H9 (cell line): Measurements from ENCODE around the gene FLT3LG. TPM values are rescaled to one million over a fixed set of nuclear protein-coding genes. Genes with fewer than 3 reads are reported as not detected.

Source experiments
- DNase-seq: peaks from one replicate; pipeline ENCODE4 v3.0.0-alpha.2; 2017
- H2AFZ ChIP-seq: one replicate; pipeline ENCODE4 v1.6.1; 2013; ENCODE audit warnings: mild to moderate bottlenecking, low read length, control low read depth, moderate library complexity
- H2AK5ac ChIP-seq: 2 replicates; pipeline ENCODE4 v1.6.1; 2013; ENCODE audit warnings: low read length, control low read depth, mixed read lengths; ENCODE audit not compliant: insufficient read length
- H2BK120ac ChIP-seq: one replicate; pipeline ENCODE4 v1.6.1; 2013; ENCODE audit warnings: low read depth, mild to moderate bottlenecking, low read length, control low read depth, inconsistent platforms; ENCODE audit not compliant: poor library complexity, severe bottlenecking
- H2BK12ac ChIP-seq: 2 replicates; pipeline ENCODE4 v1.6.1; 2013; ENCODE audit warnings: low read length, control low read depth, mixed read lengths, low read depth; ENCODE audit not compliant: insufficient read length
- H2BK15ac ChIP-seq: 2 replicates; pipeline ENCODE4 v1.6.1; 2013; ENCODE audit warnings: low read depth, low read length, control low read depth
- H2BK20ac ChIP-seq: one replicate; pipeline ENCODE4 v1.6.1; 2013; ENCODE audit warnings: low read depth, mild to moderate bottlenecking, low read length, control low read depth, inconsistent platforms; ENCODE audit not compliant: poor library complexity, severe bottlenecking
- H2BK5ac ChIP-seq: 2 replicates; pipeline ENCODE4 v1.6.1; 2013; ENCODE audit warnings: low read length, control low read depth, mixed read lengths; ENCODE audit not compliant: insufficient read length
- H3K14ac ChIP-seq: 2 replicates; pipeline ENCODE4 v1.6.1; 2013; ENCODE audit warnings: low read length, control low read depth; ENCODE audit not compliant: insufficient read depth
- H3K18ac ChIP-seq: 2 replicates; pipeline ENCODE4 v1.6.1; 2013; ENCODE audit warnings: low read depth, mild to moderate bottlenecking, mixed read lengths, low read length, control low read depth; ENCODE audit not compliant: insufficient read length
- H3K23ac ChIP-seq: 2 replicates; pipeline ENCODE4 v1.6.1; 2013; ENCODE audit warnings: low read length, control low read depth, mixed read lengths, low read depth; ENCODE audit not compliant: insufficient read length
- H3K23me2 ChIP-seq: 2 replicates; pipeline ENCODE4 v1.6.1; 2013; ENCODE audit warnings: low read depth, mild to moderate bottlenecking, mixed read lengths, low read length, control low read depth; ENCODE audit not compliant: insufficient read length, poor library complexity, severe bottlenecking
- H3K27ac ChIP-seq: 2 replicates; pipeline ENCODE4 v1.5.1; 2013; ENCODE audit warnings: low read length, control low read depth, mixed read lengths, low read depth; ENCODE audit not compliant: insufficient read length
- H3K27me3 ChIP-seq: 2 replicates; pipeline ENCODE4 v1.6.1; 2013; ENCODE audit warnings: low read length, control low read depth, inconsistent platforms; ENCODE audit not compliant: insufficient read depth
- H3K4ac ChIP-seq: 2 replicates; pipeline ENCODE4 v1.6.1; 2013; ENCODE audit warnings: low read depth, mild to moderate bottlenecking, control low read depth, inconsistent platforms, low read length, moderate library complexity
- H3K4me1 ChIP-seq: 2 replicates; pipeline ENCODE4 v1.6.1; 2013; ENCODE audit warnings: low read length, control low read depth, inconsistent platforms; ENCODE audit not compliant: insufficient read depth
- H3K4me2 ChIP-seq: 2 replicates; pipeline ENCODE4 v1.6.1; 2013; ENCODE audit warnings: low read length, control low read depth, mixed read lengths; ENCODE audit not compliant: insufficient read length, insufficient read depth
- H3K56ac ChIP-seq: 2 replicates; pipeline ENCODE4 v1.6.1; 2013; ENCODE audit warnings: low read depth, mild to moderate bottlenecking, mixed read lengths, low read length, control low read depth; ENCODE audit not compliant: insufficient read length
- H3K79me1 ChIP-seq: 2 replicates; pipeline ENCODE4 v1.6.1; 2013; ENCODE audit warnings: low read depth, mild to moderate bottlenecking, moderate library complexity, low read length, control low read depth, inconsistent platforms; ENCODE audit not compliant: insufficient read depth, poor library complexity, severe bottlenecking
- H3K79me2 ChIP-seq: 2 replicates; pipeline ENCODE4 v1.6.1; 2013; ENCODE audit warnings: low read length, control low read depth, inconsistent platforms; ENCODE audit not compliant: insufficient read depth
- H3K9ac ChIP-seq: 2 replicates; pipeline ENCODE4 v1.6.1; 2013; ENCODE audit warnings: low read length, control low read depth, mixed read lengths; ENCODE audit not compliant: insufficient read length; ENCODE audit errors: extremely low read depth
- H3K9me3 ChIP-seq: one replicate; pipeline ENCODE4 v1.6.1; 2013; ENCODE audit warnings: low read depth, low read length, inconsistent platforms; ENCODE audit not compliant: control insufficient read depth
- H3T11ph ChIP-seq: one replicate; pipeline ENCODE4 v1.6.1; 2013; ENCODE audit warnings: mild to moderate bottlenecking, low read length, control low read depth, inconsistent platforms
- H4K20me1 ChIP-seq: one replicate; pipeline ENCODE4 v1.6.1; 2013; ENCODE audit not compliant: control insufficient read depth, insufficient read length, insufficient read depth
- H4K5ac ChIP-seq: 2 replicates; pipeline ENCODE4 v1.6.1; 2013; ENCODE audit warnings: low read depth, mild to moderate bottlenecking, mixed read lengths, low read length, control low read depth; ENCODE audit not compliant: insufficient read length
- H4K8ac ChIP-seq: replicated peaks from 2 replicates; pipeline ENCODE4 v1.6.1; 2013; ENCODE audit warnings: low read length, control low read depth, mixed read lengths, low read depth; ENCODE audit not compliant: insufficient read length
- H4K91ac ChIP-seq: 2 replicates; pipeline ENCODE4 v1.6.1; 2013; ENCODE audit warnings: low read depth, mild to moderate bottlenecking, moderate library complexity, mixed read lengths, low read length, control low read depth; ENCODE audit not compliant: insufficient read length
- H3K27ac Mint-ChIP-seq, 3 experiments: 2 replicates in 2 of 3; 3 replicates in 1 of 3; pipeline ENCODE4 v1.8.0; 2020 to 2021; ENCODE audit warnings: mixed read lengths in 3 of 3, mild to moderate bottlenecking in 1 of 3, moderate library complexity in 1 of 3
- H3K27me3 Mint-ChIP-seq: 2 replicates; pipeline ENCODE4 v1.8.0; 2021; ENCODE audit warnings: low read depth, mild to moderate bottlenecking, moderate library complexity, mixed read lengths
- H3K36me3 Mint-ChIP-seq, 3 experiments: 2 replicates in 2 of 3; 3 replicates in 1 of 3; pipeline ENCODE4 v1.8.0; 2020 to 2021; ENCODE audit warnings: low read depth in 3 of 3, mixed read lengths in 3 of 3; ENCODE audit not compliant: insufficient read depth in 1 of 3
- H3K4me1 Mint-ChIP-seq, 2 experiments: 2 replicates each; pipeline ENCODE4 v1.8.0; 2020; ENCODE audit warnings: mixed read lengths in 2 of 2
- H3K4me3 Mint-ChIP-seq, 2 experiments: 2 replicates in 1 of 2; 3 replicates in 1 of 2; pipeline ENCODE4 v1.8.0; 2020 to 2021; ENCODE audit warnings: mild to moderate bottlenecking in 2 of 2, mixed read lengths in 2 of 2, moderate library complexity in 1 of 2
- H3K9me3 Mint-ChIP-seq, 2 experiments: 2 replicates in 1 of 2; 3 replicates in 1 of 2; pipeline ENCODE4 v1.8.0; 2020; ENCODE audit warnings: mild to moderate bottlenecking in 2 of 2, mixed read lengths in 2 of 2, moderate library complexity in 1 of 2
- WGBS: extraction: QIAGEN DNeasy Blood & Tissue Kit; methylation state at CpG from one replicate; pipeline ENCODE4 v1.1.7; 2013; ENCODE audit warnings: missing lambda C conversion rate, low lambda C conversion rate, mixed read lengths; ENCODE audit not compliant: insufficient read length; ENCODE audit errors: extremely low coverage; 5-methylcytosine and 5-hydroxymethylcytosine counted together
- total RNA-seq: library from RNA; stranded (reverse); gene quantifications from 2 replicates; pipeline ENCODE4 v1.2.1, GENCODE V29; 2021
- TF ChIP-seq, protein P1 (sequence below): fragments of 200-600 bp; sonication (generic); conservative IDR thresholded peaks from 3 replicates; pipeline ENCODE4 v1.8.0; 2021; ENCODE audit warnings: antibody characterized with exemption, mild to moderate bottlenecking

Gene FLT3LG
- total RNA-seq, 1 experiment from 2014 or later = 2.1 TPM

- Histone ChIP-seq H3K23me2 (peaks cover 5% of the 10 kb centered on the region), H3T11ph (peak overlapping the region; percentile 37), H2BK12ac (no peak overlapping the region), H2BK20ac (no peak overlapping the region), H3K27ac (peak overlapping the region; percentile 72), H3K4ac (no peak overlapping the region; the same call in 1 of the 2 replicates), H3K9ac (peak overlapping the region; percentile 97), H3K79me2 (no peaks in the 10 kb centered on the region; the same call in 1 of the 2 replicates), H4K5ac (no peak overlapping the region), H3K4me2 (peak overlapping the region; percentile 72), H2AK5ac (no peak overlapping the region), H4K8ac (no peak overlapping the region), H3K23ac (no peak overlapping the region), H4K91ac (peak overlapping the region; percentile 48), H2BK15ac (no peak overlapping the region), H3K4me1 (no peaks in the 10 kb centered on the region), H3K27me3 (no peaks in the 10 kb centered on the region), H3K14ac (peak overlapping the region; percentile 90), H2AFZ (no peak overlapping the region), H2BK5ac (peak overlapping the region; percentile 69), H3K18ac (peak overlapping the region; percentile 94), H2BK120ac (no peak overlapping the region), H3K79me1 (peaks cover 7% of the 10 kb centered on the region), H3K56ac (no peak overlapping the region), H3K9me3 (no peaks in the 10 kb centered on the region), H4K20me1 (no peaks in the 10 kb centered on the region)
- Mint-ChIP-seq H3K27ac (peak overlapping the region; percentile 99 to 100 (median 99)), H3K4me3 (peak overlapping the region; percentile 96 to 98), H3K36me3 (peaks cover 29 to 41% (median 36%) of the 10 kb centered on the region in 3 experiments), H3K9me3 (no peaks in the 10 kb centered on the region; a peak in 1 of 5 replicates), H3K27me3 (no peaks in the 10 kb centered on the region; the same call in 1 of the 2 replicates), H3K4me1 (peaks cover 6 to 22% of the 10 kb centered on the region in 2 experiments)
- DNase-seq = no peak
- WGBS = no CpG with 5 or more reads among the region's 10 CpGs
- TF ChIP-seq, protein P1, sequence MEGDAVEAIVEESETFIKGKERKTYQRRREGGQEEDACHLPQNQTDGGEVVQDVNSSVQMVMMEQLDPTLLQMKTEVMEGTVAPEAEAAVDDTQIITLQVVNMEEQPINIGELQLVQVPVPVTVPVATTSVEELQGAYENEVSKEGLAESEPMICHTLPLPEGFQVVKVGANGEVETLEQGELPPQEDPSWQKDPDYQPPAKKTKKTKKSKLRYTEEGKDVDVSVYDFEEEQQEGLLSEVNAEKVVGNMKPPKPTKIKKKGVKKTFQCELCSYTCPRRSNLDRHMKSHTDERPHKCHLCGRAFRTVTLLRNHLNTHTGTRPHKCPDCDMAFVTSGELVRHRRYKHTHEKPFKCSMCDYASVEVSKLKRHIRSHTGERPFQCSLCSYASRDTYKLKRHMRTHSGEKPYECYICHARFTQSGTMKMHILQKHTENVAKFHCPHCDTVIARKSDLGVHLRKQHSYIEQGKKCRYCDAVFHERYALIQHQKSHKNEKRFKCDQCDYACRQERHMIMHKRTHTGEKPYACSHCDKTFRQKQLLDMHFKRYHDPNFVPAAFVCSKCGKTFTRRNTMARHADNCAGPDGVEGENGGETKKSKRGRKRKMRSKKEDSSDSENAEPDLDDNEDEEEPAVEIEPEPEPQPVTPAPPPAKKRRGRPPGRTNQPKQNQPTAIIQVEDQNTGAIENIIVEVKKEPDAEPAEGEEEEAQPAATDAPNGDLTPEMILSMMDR = no peak
These were observed 20.2 kb upstream of the FLT3LG start for GRCh38 chr19:49453757-49454240.
